Trophoblast cell (in vitro differentiated cells and primary cell): ENCODE measurements around the gene BANF2.

ENCODE experiments used
- DNase-seq, 2 donors: peaks; one replicate each; pipeline ENCODE4 v3.0.0-alpha.2; 2016
- H2AFZ ChIP-seq: 2 replicates; pipeline ENCODE4 v1.6.1; 2013; ENCODE audit warnings: low read length, moderate library complexity, mild to moderate bottlenecking; ENCODE audit not compliant: insufficient read depth, poor library complexity
- H2AK5ac ChIP-seq: 2 replicates; pipeline ENCODE4 v1.6.1; 2013; ENCODE audit warnings: mild to moderate bottlenecking, low read length
- H2BK120ac ChIP-seq: 2 replicates; pipeline ENCODE4 v1.6.1; 2013; ENCODE audit warnings: low read length, mild to moderate bottlenecking, moderate library complexity; ENCODE audit not compliant: insufficient read depth, poor library complexity
- H2BK12ac ChIP-seq: 2 replicates; pipeline ENCODE4 v1.6.1; 2013; ENCODE audit warnings: mild to moderate bottlenecking, low read length, moderate library complexity
- H2BK5ac ChIP-seq: 2 replicates; pipeline ENCODE4 v1.6.1; 2013; ENCODE audit warnings: low read length, low read depth, moderate library complexity, mild to moderate bottlenecking; ENCODE audit not compliant: poor library complexity
- H3K14ac ChIP-seq: 2 replicates; pipeline ENCODE4 v1.6.1; 2013; ENCODE audit warnings: mild to moderate bottlenecking, low read length
- H3K18ac ChIP-seq: 2 replicates; pipeline ENCODE4 v1.6.1; 2013; ENCODE audit warnings: mild to moderate bottlenecking, low read length
- H3K23ac ChIP-seq: 2 replicates; pipeline ENCODE4 v1.6.1; 2013; ENCODE audit warnings: low read length
- H3K27ac ChIP-seq: 2 replicates; pipeline ENCODE4 v1.5.1; 2013; ENCODE audit warnings: low read depth, mild to moderate bottlenecking, inconsistent platforms, low read length, moderate library complexity
- H3K27me3 ChIP-seq: 2 replicates; pipeline ENCODE4 v1.6.1; 2013; ENCODE audit warnings: inconsistent platforms, mild to moderate bottlenecking, low read length, moderate library complexity; ENCODE audit not compliant: insufficient read depth
- H3K36me3 ChIP-seq, 2 experiments: 1 replicate in 1 of 2; 2 replicates in 1 of 2; pipeline ENCODE4 v1.6.1; 2013; ENCODE audit warnings: low read length in 2 of 2, mild to moderate bottlenecking in 2 of 2, moderate library complexity in 1 of 2; ENCODE audit not compliant: insufficient read depth in 2 of 2, control insufficient read depth in 1 of 2
- H3K4ac ChIP-seq: 2 replicates; pipeline ENCODE4 v1.6.1; 2013; ENCODE audit warnings: low read depth, mild to moderate bottlenecking, low read length, moderate library complexity
- H3K4me1 ChIP-seq, 2 experiments: 1 replicate in 1 of 2; 2 replicates in 1 of 2; pipeline ENCODE4 v1.6.1; 2013; ENCODE audit warnings: low read length in 2 of 2, mild to moderate bottlenecking in 2 of 2, moderate library complexity in 1 of 2; ENCODE audit not compliant: insufficient read depth in 2 of 2, control insufficient read depth in 1 of 2
- H3K4me2 ChIP-seq: 2 replicates; pipeline ENCODE4 v1.6.1; 2013; ENCODE audit warnings: inconsistent platforms, mild to moderate bottlenecking, low read length, moderate library complexity
- H3K4me3 ChIP-seq: 2 replicates; pipeline ENCODE4 v1.5.1; 2013; ENCODE audit warnings: mild to moderate bottlenecking, low read depth, low read length, inconsistent platforms
- H3K79me1 ChIP-seq: one replicate; pipeline ENCODE4 v1.6.1; 2013; ENCODE audit warnings: low read length
- H3K79me2 ChIP-seq: 2 replicates; pipeline ENCODE4 v1.6.1; 2013; ENCODE audit warnings: low read length, mild to moderate bottlenecking; ENCODE audit not compliant: control insufficient read depth, insufficient read depth, poor library complexity
- H3K9ac ChIP-seq: 2 replicates; pipeline ENCODE4 v1.6.1; 2013; ENCODE audit warnings: mild to moderate bottlenecking, low read length
- H3K9me3 ChIP-seq: 2 replicates; pipeline ENCODE4 v1.6.1; 2013; ENCODE audit warnings: low read depth, mild to moderate bottlenecking, control low read depth, inconsistent platforms, low read length; ENCODE audit not compliant: insufficient read depth
- H4K12ac ChIP-seq: 2 replicates; pipeline ENCODE4 v1.6.1; 2013; ENCODE audit warnings: low read depth, mild to moderate bottlenecking, low read length, moderate library complexity
- H4K8ac ChIP-seq: 2 replicates; pipeline ENCODE4 v1.6.1; 2013; ENCODE audit warnings: low read depth, mild to moderate bottlenecking, low read length, moderate library complexity
- H4K91ac ChIP-seq: one replicate; pipeline ENCODE4 v1.6.1; 2013; ENCODE audit warnings: low read depth, mild to moderate bottlenecking, low read length, moderate library complexity
- WGBS: extraction: QIAGEN DNeasy Blood & Tissue Kit; methylation state at CpG from one replicate; pipeline ENCODE4 v1.1.7; 2013; ENCODE audit warnings: missing lambda C conversion rate; ENCODE audit not compliant: insufficient read length, insufficient coverage; ENCODE audit errors: extremely low coverage; 5-methylcytosine and 5-hydroxymethylcytosine counted together

BANF2 gene

DNA sequence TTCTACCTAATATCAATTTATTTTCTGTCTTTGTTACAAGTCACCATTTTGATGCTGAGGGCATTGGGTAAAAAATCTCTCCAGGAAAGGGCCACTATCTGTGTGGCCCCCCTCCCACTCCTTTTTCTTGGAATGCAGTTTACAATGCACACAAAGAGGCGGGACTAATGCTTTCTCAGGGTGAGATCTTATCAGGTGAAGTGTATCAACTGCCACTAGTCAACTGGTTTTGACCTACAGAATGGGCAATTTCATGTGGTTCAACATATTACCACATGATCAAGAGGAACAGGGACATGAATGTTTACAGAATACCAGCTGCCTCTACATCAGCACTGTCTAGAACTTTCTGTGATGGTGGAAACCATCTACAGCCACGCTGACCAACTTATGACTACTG, 21.5 kb upstream of the BANF2 start:
- Histone ChIP-seq H3K9ac (no peak overlapping the region), H3K18ac (no peak overlapping the region), H4K8ac (no peak overlapping the region), H2AFZ (no peak overlapping the region), H3K36me3 (peaks cover 25 to 30% of the 10 kb centered on the region in 2 experiments), H3K79me2 (peaks cover 22% of the 10 kb centered on the region), H3K23ac (no peak overlapping the region), H2AK5ac (no peak overlapping the region), H3K9me3 (no peaks in the 10 kb centered on the region), H3K27ac (no peak overlapping the region), H4K91ac (no peak overlapping the region), H2BK5ac (no peak overlapping the region), H3K4ac (no peak overlapping the region), H3K14ac (no peak overlapping the region), H3K27me3 (no peaks in the 10 kb centered on the region), H2BK120ac (no peak overlapping the region), H3K4me3 (no peak overlapping the region), H4K12ac (no peak overlapping the region), H3K4me2 (no peak overlapping the region), H3K4me1 (peaks cover 13 to 19% of the 10 kb centered on the region in 2 experiments), H2BK12ac (no peak overlapping the region), H3K79me1 (peaks cover 13% of the 10 kb centered on the region)
- peak in 1 of 2 donors; percentile 57 for DNase-seq
- no CpG with 5 or more reads among the region's 2 CpGs for WGBS

DNA sequence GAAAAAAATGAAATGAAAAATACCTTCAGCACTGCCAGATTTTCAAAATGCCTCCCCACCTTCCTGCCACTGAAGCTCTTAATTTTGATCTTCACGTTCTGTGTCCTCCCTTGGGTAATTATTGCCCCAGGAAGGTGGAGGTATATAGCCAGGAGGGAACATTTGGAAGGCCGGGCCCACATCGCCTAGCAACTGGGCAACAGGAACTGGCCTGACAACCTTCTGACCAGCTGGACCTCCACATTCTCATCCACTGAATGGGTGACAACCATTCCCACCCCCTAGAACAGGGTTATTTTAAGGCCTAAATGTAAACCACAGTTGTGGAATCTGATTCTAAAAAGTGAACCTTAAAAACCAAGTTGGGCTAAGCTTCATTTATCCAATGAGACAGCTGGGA, 20.9 kb upstream of the BANF2 start:
- DNase-seq: peak; percentile 89 to 92
- WGBS: no CpG with 5 or more reads among the region's 3 CpGs

DNA sequence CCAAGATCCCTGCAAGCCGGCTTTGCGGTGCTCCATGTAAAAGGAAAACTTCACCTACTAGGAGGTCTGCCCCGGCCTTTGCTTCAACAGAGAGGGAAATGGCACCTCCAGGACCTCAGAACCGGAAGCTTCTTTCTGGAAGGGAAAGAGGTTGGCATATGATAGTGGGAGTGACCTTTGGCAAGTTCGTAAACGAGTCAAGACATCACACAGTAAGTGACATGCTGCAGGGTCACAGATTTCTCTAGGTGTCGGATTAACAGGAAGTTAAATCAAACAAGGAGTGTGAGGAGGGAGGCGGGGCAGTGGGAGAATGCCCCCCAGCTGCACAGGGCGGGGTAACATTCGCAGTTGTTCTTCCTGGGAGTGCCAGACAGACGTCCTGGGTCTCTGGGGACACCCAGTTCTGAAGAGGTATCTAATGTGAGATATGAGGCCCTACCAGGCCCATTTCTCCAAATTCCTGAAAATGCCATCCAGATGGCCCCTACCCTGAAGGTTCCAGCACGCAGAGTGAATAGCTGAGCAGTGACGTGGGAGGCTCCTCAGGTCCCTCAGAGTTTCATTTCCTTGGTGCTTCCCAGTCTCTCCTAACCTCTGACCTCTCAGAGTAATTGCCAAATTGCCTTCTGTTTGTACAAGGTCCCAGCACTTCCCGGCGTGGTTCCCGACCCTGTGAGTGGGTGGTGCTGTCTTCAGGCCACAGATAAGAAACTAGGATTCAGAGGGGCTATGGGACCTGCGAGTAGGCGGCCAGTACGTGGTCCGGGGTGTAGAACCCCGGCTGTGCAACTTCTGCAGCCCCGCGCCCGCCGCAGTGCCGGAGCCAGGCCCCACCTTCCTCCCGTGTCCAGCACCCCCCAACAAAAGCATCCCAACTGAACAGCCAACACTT, 19.6 kb upstream of the BANF2 start:
- Histone ChIP-seq H2AFZ (no peak overlapping the region), H2AK5ac (peak overlapping the region; percentile 47), H2BK12ac (peak overlapping the region; percentile 24), H3K4me3 (peak overlapping the region; percentile 93), H3K18ac (peak overlapping the region; percentile 50), H2BK120ac (peak overlapping the region; percentile 59), H3K27ac (peak overlapping the region; percentile 66), H3K27me3 (no peaks in the 10 kb centered on the region), H3K4me1 (peaks cover 13 to 25% of the 10 kb centered on the region in 2 experiments), H4K12ac (no peak overlapping the region), H4K91ac (peak overlapping the region; percentile 31), H3K4ac (peak overlapping the region; percentile 89), H3K9me3 (no peaks in the 10 kb centered on the region), H2BK5ac (peak overlapping the region; percentile 65), H3K14ac (peak overlapping the region; percentile 84), H4K8ac (peak overlapping the region; percentile 42), H3K23ac (no peak overlapping the region), H3K9ac (peak overlapping the region; percentile 6), H3K79me2 (peaks cover 18% of the 10 kb centered on the region), H3K4me2 (peak overlapping the region; percentile 70), H3K36me3 (peaks cover 20 to 21% of the 10 kb centered on the region in 2 experiments), H3K79me1 (peaks cover 13% of the 10 kb centered on the region)
- WGBS: no CpG with 5 or more reads among the region's 27 CpGs
- peak; percentile 84 to 91 for DNase-seq

More for the DNA sequence above, 20.9 kb upstream of the BANF2 start:
- Histone ChIP-seq H3K4me2 (no peak overlapping the region), H3K4me3 (no peak overlapping the region), H2AK5ac (no peak overlapping the region), H3K14ac (no peak overlapping the region), H3K9me3 (no peaks in the 10 kb centered on the region), H2AFZ (no peak overlapping the region), H4K12ac (no peak overlapping the region), H3K23ac (no peak overlapping the region), H2BK12ac (no peak overlapping the region), H3K27me3 (no peaks in the 10 kb centered on the region), H2BK120ac (no peak overlapping the region), H2BK5ac (no peak overlapping the region), H3K79me2 (peaks cover 22% of the 10 kb centered on the region), H3K79me1 (peaks cover 13% of the 10 kb centered on the region), H4K91ac (no peak overlapping the region), H3K4ac (no peak overlapping the region), H3K27ac (no peak overlapping the region), H4K8ac (no peak overlapping the region), H3K36me3 (peaks cover 25 to 30% of the 10 kb centered on the region in 2 experiments), H3K4me1 (peaks cover 13 to 19% of the 10 kb centered on the region in 2 experiments), H3K18ac (no peak overlapping the region), H3K9ac (no peak overlapping the region)

DNA sequence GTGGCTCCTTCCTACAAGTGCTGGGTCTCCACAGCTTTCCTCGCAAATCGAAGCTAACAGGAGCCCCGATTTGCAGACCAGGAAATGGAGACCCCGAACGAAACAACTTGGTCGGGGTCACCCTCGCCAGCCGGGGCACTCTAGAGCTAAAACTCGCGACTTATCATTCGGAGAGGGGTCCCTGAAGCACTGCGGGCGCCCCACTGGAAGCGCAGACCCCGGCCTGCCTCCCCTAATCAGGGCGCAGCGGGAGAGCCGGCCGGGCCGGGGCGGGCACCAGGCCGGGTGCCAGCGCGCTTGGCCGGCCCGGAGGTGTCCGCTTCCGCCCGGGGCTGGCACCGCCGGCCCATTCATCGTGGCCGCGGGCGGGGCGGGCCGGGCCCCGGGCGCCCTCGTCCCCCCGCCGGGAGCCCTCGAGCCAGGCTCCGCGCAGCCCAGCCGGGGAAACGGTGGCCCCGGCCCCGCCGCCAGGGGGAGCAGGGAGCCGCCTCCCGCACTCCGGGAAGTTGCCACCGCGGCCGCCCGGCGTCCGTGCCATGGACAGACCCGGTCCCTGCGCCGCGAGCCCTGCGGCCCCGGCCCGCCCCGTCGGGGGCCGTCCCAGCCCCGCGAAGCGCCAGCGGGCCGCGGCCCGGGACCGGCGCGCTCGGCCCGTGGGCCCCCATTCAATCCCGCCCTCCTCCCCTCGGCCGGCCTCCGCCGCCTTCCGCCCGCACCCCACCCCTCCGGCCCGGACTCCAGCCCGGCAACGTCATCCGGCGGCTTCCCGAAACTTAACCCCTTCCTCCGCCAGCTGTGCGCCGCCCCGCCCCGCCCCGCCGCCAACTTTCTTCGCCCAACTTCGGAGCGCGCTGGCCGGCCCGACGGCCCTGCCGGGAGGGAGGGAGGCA, 18.7 kb upstream of the BANF2 start:
- peak overlapping the region; percentile 70 for H3K4me2 ChIP-seq

More for the DNA sequence above, 18.7 kb upstream of the BANF2 start:
- H3K23ac ChIP-seq: no peak overlapping the region
- H3K36me3 ChIP-seq: peaks cover 12 to 13% of the 10 kb centered on the region in 2 experiments
- peak overlapping the region; percentile 93 for H3K4me3 ChIP-seq
- H2AK5ac ChIP-seq: peak overlapping the region; percentile 47
- H2AFZ ChIP-seq: peak overlapping the region; percentile 76
- peak overlapping the region; percentile 89 for H2BK120ac ChIP-seq
- peak overlapping the region; percentile 92 for H3K4ac ChIP-seq
- H3K4me1 ChIP-seq: peaks cover 13 to 25% of the 10 kb centered on the region in 2 experiments
- no peaks in the 10 kb centered on the region for H3K27me3 ChIP-seq
- peak overlapping the region; percentile 75 for H3K27ac ChIP-seq
- peak overlapping the region; percentile 90 for H3K18ac ChIP-seq
- H3K9ac ChIP-seq: peak overlapping the region; percentile 85
- WGBS: no CpG with 5 or more reads among the region's 110 CpGs
- H3K79me1 ChIP-seq: peaks cover 13% of the 10 kb centered on the region
- H2BK12ac ChIP-seq: peak overlapping the region; percentile 24
- H4K8ac ChIP-seq: peak overlapping the region; percentile 84
- no peaks in the 10 kb centered on the region for H3K9me3 ChIP-seq
- H4K12ac ChIP-seq: peak overlapping the region; percentile 88
- H3K14ac ChIP-seq: peak overlapping the region; percentile 92
- peak overlapping the region; percentile 79 for H2BK5ac ChIP-seq
- peak overlapping the region; percentile 93 for H4K91ac ChIP-seq
- DNase-seq: peak; percentile 70 to 85
- peaks cover 17% of the 10 kb centered on the region for H3K79me2 ChIP-seq
